Mononuclear cell (primary cell): ENCODE data around the gene TRIM65. TPM values are rescaled to one million over a fixed set of nuclear protein-coding genes. Genes with fewer than 3 reads are reported as not detected.

Experiments
- H3K27me3 ChIP-seq: 2 replicates; pipeline ENCODE4 v1.6.0; 2011; ENCODE audit warnings: low read length, control low read depth; ENCODE audit not compliant: insufficient read depth
- H3K4me1 ChIP-seq: 2 replicates; pipeline ENCODE4 v1.5.1; 2011; ENCODE audit warnings: mild to moderate bottlenecking, low read length, control low read depth; ENCODE audit not compliant: insufficient read depth
- H3K4me3 ChIP-seq: 2 replicates; pipeline ENCODE4 v1.5.1; 2011; ENCODE audit warnings: mild to moderate bottlenecking, low read length, moderate library complexity
- H3K9me3 ChIP-seq: 2 replicates; pipeline ENCODE4 v1.5.1; 2011; ENCODE audit warnings: low read depth, mild to moderate bottlenecking, control low read depth, low read length
- total RNA-seq: library from RNA; depleted of rRNA; stranded (reverse); fragments of >200 nt; gene quantifications from one replicate; pipeline ENCODE4 v1.2.3, GENCODE V29; 2012

The TRIM65 gene
- 5.8 TPM for total RNA-seq

GRCh38 chr17:75896415-75897159, at the start of gene TRIM65:
Gene TRIM65, minus strand, starts transcription at chr17:75896951. Its CDS starts 14 bp downstream, at chr17:75896937.
- Histone ChIP-seq H3K4me1 (peaks cover 20% of the 10 kb centered on the region), H3K9me3 (no peaks in the 10 kb centered on the region), H3K27me3 (no peaks in the 10 kb centered on the region), H3K4me3 (peak within 1 kb of the TSS; percentile 71)

DNA sequence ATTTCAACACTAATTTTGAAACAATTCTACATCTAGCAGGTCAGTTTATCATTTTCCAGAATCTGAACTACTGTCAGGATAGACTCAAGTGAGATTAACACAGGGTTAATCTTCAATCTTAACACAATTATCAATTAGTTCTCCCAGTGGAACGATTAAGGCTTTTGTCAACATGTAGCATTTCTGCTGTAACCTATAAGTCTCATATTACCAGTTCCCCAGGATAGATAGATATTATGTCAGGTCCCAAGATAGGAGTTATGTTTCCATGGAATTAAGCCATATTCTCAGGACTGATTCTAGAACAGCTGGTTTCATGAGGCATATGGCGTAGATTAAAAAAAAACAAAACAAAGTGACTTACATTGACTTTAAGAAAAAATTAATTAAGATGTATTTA, 48.5 kb upstream of the TRIM65 start:
- H3K4me3 ChIP-seq = no peak overlapping the region
- H3K9me3 ChIP-seq = no peaks in the 10 kb centered on the region
- peaks cover 12% of the 10 kb centered on the region for H3K4me1 ChIP-seq
- H3K27me3 ChIP-seq = no peaks in the 10 kb centered on the region

GRCh38 chr17:75943491-75943890, 46.7 kb upstream of the TRIM65 start:
- Histone ChIP-seq H3K4me3 (no peak overlapping the region), H3K9me3 (no peaks in the 10 kb centered on the region), H3K27me3 (no peaks in the 10 kb centered on the region), H3K4me1 (peaks cover 15% of the 10 kb centered on the region)

DNA sequence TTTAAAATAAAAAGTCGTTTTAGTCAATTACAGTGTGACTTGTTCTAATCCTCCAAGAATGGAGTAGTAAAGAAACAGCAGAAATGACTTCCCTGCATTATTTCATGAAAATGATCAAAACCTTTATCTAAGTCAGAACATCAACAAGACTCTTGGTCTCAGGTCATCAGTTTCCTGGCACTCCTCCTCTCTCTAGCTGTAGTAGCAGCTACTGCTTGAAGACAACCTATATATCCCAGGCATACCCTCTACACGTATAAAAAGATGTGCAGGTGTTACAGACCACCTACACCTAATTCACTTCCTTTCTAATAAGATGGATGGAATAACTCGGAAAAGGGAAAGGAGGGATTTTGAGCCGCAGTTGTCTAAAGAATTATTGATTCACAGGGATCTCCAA, 45.7 kb upstream of the TRIM65 start:
- no peak overlapping the region for H3K4me3 ChIP-seq
- no peaks in the 10 kb centered on the region for H3K27me3 ChIP-seq
- H3K9me3 ChIP-seq = no peaks in the 10 kb centered on the region
- peaks cover 15% of the 10 kb centered on the region for H3K4me1 ChIP-seq

DNA sequence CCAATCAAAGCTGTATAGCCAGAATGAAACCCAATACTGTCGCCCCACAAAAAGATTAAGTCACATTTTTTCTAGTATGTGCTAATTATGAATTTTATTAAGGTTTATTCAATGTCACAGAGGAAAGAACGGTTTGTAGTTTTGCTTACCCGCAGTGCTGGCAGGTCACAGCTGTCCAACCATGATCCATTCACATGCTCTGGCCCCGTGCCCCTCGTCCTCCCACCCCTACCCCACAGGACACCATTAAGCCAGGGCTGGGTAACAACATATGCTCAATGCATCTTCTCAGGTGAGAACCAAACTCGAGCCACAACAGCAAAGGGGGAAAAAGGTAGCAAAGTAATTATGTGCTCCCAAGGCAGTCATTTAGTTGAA, 44.7 kb upstream of the TRIM65 start:
- Histone ChIP-seq H3K27me3 (no peaks in the 10 kb centered on the region), H3K4me1 (peaks cover 15% of the 10 kb centered on the region), H3K9me3 (no peaks in the 10 kb centered on the region), H3K4me3 (peak overlapping the region; percentile 69)

DNA sequence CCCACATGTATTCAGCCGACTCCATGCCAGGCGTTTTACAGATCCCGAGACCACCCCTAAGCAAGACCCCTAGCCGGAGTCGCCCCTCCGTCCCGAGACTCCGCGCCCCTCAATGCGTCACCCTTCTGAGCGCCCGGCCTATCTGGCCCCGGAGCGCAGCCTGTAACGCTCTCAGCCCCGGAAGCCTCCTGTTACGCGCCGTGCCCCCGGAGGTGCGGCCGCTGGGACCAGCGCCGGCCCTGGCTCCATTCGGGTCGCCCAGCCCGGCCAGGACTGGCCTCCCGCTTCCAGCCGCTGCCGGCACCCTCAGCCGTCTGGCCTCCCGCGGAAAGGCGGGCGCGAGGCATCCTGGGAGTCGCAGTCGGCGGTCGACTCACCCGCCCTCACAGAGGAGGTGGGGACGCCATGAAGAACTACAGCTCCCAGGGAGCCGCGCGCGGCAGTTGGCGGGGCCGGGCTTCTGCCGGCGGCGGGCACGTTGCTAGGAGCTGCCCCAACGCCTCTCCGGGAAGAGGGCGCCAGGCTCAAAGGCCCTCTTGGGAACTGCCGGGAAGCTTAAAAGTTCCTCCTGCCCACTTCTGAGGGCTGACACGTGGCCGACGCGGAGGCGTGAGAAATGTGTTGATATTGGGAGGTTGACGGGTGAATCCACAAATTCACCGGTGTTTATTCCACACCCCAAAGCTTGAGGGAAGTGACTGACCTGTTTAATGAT, 44.1 kb upstream of the TRIM65 start, which contains the start of gene FBF1:
Gene FBF1 (minus strand): TSS at position 316 of the 715 bp plus-strand sequence. CDS start 2,893 bp downstream, outside the sequence.
- H3K4me1 ChIP-seq = peaks cover 15% of the 10 kb centered on the region
- no peaks in the 10 kb centered on the region for H3K9me3 ChIP-seq
- peak within 1 kb of the TSS; percentile 69 for H3K4me3 ChIP-seq
- no peaks in the 10 kb centered on the region for H3K27me3 ChIP-seq

GRCh38 chr17:75937652-75938051, 40.9 kb upstream of the TRIM65 start:
- Histone ChIP-seq H3K27me3 (no peaks in the 10 kb centered on the region), H3K9me3 (no peaks in the 10 kb centered on the region), H3K4me3 (no peak overlapping the region), H3K4me1 (peaks cover 15% of the 10 kb centered on the region)

DNA sequence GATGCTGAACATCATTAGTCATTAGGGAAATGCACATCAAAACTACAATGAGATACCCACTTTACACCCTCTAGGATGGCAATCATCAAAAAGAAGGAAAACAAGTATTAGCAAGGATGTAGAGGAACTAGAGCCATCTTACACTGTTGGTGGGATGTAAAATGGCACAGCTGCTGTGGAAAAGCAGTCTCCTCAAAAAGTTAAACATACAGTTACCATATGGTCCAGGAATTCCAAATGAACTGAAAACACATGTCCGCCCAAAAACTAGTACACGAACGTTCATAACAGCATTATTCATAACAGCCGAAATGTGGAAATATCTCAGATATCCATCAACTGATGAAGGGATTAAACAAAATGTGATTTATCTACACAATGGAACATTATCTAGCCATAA, 37.1 kb upstream of the TRIM65 start:
- Histone ChIP-seq H3K4me3 (no peak overlapping the region), H3K4me1 (no peaks in the 10 kb centered on the region), H3K27me3 (no peaks in the 10 kb centered on the region), H3K9me3 (no peaks in the 10 kb centered on the region)

GRCh38 chr17:75932852-75933251, 36.1 kb upstream of the TRIM65 start:
- Histone ChIP-seq H3K27me3 (no peaks in the 10 kb centered on the region), H3K4me3 (no peak overlapping the region)

DNA sequence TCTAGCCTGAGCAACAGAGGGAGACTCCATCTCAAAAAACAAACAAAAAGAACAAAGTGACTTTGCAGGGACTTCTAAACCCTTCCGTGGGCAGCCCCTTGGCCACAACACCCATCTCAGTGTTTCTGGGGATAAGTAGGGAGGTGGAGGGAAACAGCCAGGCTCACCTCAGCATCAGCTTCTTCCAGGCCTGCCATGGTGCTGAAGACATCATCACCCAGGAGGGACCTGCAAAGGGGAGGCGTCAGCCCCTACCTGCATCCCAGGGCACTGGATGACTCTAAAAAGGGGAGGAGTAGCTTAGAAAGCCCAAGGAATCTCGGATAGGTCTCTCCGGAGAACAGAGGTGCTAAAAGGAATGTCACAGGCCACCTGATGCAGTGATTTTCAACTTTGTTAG, 34.3 kb upstream of the TRIM65 start:
- H3K4me3 ChIP-seq = no peak overlapping the region

More at GRCh38 chr17:75932852-75933251, 36.1 kb upstream of the TRIM65 start:
- H3K4me1 ChIP-seq = no peaks in the 10 kb centered on the region
- H3K9me3 ChIP-seq = no peaks in the 10 kb centered on the region

GRCh38 chr17:75927286-75927922, 30.7 kb upstream of the TRIM65 start:
- Histone ChIP-seq H3K4me3 (no peak overlapping the region), H3K9me3 (no peaks in the 10 kb centered on the region), H3K27me3 (no peaks in the 10 kb centered on the region), H3K4me1 (no peaks in the 10 kb centered on the region)

More for the DNA sequence above, 34.3 kb upstream of the TRIM65 start:
- Histone ChIP-seq H3K27me3 (no peaks in the 10 kb centered on the region), H3K4me1 (no peaks in the 10 kb centered on the region), H3K9me3 (no peaks in the 10 kb centered on the region)

DNA sequence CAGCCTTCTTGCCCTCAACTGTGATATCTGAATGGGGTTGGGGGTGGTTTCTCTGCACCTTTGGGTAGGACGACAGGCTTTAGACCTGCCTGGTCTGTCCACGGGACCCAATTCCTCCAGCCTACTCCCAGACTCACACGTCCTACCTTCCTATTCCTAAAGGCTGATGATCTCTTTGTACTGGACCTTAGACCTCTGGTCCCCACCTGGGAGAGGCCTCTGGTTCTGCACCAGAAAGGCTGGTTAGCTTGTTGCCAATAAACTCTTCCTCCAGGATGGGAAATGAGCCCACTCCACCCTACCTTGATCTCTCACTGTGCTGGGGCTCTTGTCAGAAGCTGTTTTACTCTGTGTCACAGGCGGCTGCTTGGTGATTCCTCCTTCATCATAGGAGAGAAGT, 29.7 kb upstream of the TRIM65 start:
- Histone ChIP-seq H3K9me3 (no peaks in the 10 kb centered on the region), H3K4me3 (no peak overlapping the region), H3K4me1 (no peaks in the 10 kb centered on the region), H3K27me3 (no peaks in the 10 kb centered on the region)

- Histone ChIP-seq H3K9me3 (no peaks in the 10 kb centered on the region), H3K4me1 (no peaks in the 10 kb centered on the region), H3K27me3 (no peaks in the 10 kb centered on the region), H3K4me3 (no peak overlapping the region)
Measured at GRCh38 chr17:75925912-75926311, 29.2 kb upstream of the TRIM65 start.

- no peaks in the 10 kb centered on the region for H3K4me1 ChIP-seq
- H3K9me3 ChIP-seq = no peaks in the 10 kb centered on the region
- H3K4me3 ChIP-seq = no peak overlapping the region
- no peaks in the 10 kb centered on the region for H3K27me3 ChIP-seq
Measured at GRCh38 chr17:75925103-75925502, 28.4 kb upstream of the TRIM65 start.
